HL-60 (cell line): ENCODE data around the gene ZFAND3.

Experiments used
- POLR2AphosphoS5 ChIP-seq: IDR thresholded peaks from 2 replicates; pipeline ENCODE4 v1.6.1; 2012; ENCODE audit warnings: low read depth
- SPI1 ChIP-seq: IDR thresholded peaks from 2 replicates; pipeline ENCODE4 v1.6.1; 2012; ENCODE audit warnings: low read depth, mild to moderate bottlenecking, borderline replicate concordance
- TF ChIP-seq, protein P1 (sequence below): IDR thresholded peaks from one replicate; pipeline ENCODE4 v1.5.1; 2011; ENCODE audit warnings: low read length, control low read depth, inconsistent platforms; ENCODE audit not compliant: insufficient read depth
- TF ChIP-seq, protein P2 (sequence below): IDR thresholded peaks from 2 replicates; pipeline ENCODE4 v1.6.1; 2012; ENCODE audit warnings: low read depth; ENCODE audit not compliant: insufficient replicate concordance

DNA sequence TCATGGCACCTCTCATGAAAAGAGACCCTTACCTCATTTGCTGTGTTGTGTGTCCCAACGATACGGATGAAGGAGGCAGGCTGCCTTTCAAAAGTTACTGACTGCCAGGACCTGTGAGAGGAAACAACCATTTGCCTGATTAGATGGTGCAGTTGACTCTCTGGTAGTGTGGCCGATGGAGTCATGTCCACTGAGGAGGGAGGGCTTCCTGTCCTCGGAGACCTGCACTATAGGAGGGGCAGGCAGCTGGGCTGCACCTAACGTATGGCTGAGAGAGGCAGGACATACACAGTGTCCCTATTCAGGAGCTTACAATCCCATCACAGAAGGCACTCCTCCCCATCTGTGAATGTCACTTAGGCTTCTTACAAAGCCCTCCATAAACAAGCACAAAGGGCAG lies 373.0 kb downstream of the ZFAND3 start:
- TF ChIP-seq, protein P1, sequence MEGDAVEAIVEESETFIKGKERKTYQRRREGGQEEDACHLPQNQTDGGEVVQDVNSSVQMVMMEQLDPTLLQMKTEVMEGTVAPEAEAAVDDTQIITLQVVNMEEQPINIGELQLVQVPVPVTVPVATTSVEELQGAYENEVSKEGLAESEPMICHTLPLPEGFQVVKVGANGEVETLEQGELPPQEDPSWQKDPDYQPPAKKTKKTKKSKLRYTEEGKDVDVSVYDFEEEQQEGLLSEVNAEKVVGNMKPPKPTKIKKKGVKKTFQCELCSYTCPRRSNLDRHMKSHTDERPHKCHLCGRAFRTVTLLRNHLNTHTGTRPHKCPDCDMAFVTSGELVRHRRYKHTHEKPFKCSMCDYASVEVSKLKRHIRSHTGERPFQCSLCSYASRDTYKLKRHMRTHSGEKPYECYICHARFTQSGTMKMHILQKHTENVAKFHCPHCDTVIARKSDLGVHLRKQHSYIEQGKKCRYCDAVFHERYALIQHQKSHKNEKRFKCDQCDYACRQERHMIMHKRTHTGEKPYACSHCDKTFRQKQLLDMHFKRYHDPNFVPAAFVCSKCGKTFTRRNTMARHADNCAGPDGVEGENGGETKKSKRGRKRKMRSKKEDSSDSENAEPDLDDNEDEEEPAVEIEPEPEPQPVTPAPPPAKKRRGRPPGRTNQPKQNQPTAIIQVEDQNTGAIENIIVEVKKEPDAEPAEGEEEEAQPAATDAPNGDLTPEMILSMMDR, result no peak
- TF ChIP-seq POLR2AphosphoS5 (no peak), SPI1 (no peak)
- TF ChIP-seq, protein P2, sequence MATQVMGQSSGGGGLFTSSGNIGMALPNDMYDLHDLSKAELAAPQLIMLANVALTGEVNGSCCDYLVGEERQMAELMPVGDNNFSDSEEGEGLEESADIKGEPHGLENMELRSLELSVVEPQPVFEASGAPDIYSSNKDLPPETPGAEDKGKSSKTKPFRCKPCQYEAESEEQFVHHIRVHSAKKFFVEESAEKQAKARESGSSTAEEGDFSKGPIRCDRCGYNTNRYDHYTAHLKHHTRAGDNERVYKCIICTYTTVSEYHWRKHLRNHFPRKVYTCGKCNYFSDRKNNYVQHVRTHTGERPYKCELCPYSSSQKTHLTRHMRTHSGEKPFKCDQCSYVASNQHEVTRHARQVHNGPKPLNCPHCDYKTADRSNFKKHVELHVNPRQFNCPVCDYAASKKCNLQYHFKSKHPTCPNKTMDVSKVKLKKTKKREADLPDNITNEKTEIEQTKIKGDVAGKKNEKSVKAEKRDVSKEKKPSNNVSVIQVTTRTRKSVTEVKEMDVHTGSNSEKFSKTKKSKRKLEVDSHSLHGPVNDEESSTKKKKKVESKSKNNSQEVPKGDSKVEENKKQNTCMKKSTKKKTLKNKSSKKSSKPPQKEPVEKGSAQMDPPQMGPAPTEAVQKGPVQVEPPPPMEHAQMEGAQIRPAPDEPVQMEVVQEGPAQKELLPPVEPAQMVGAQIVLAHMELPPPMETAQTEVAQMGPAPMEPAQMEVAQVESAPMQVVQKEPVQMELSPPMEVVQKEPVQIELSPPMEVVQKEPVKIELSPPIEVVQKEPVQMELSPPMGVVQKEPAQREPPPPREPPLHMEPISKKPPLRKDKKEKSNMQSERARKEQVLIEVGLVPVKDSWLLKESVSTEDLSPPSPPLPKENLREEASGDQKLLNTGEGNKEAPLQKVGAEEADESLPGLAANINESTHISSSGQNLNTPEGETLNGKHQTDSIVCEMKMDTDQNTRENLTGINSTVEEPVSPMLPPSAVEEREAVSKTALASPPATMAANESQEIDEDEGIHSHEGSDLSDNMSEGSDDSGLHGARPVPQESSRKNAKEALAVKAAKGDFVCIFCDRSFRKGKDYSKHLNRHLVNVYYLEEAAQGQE, result no peak
